Measurements from ENCODE around the gene USP25. TPM values are rescaled to one million over a fixed set of nuclear protein-coding genes. Genes with fewer than 3 reads are reported as not detected.

USP25 gene
- total RNA-seq, 4 donors from 2014 or later = 42.4 to 67.4 (median 49.8) TPM

- 94 to 95% methylated on average over 5 of the region's 5 CpGs for WGBS, 2 donors
- H3K4me3 ChIP-seq (replicated peaks in 1 of 3) = no peak overlapping the region
- no peaks in the 10 kb centered on the region for H3K36me3 ChIP-seq
- H3K9me3 ChIP-seq = no peaks in the 10 kb centered on the region
- no peak overlapping the region for H3K27ac ChIP-seq
- DNase-seq = no peak
- TF ChIP-seq CTCF (IDR thresholded peaks at IDR 0.05) (no peak), POLR2A (IDR thresholded peaks at IDR 0.05) (no peak)
- H3K4me1 ChIP-seq = peaks cover 0 to 6% of the 10 kb centered on the region in 2 donors
- no peaks in the 10 kb centered on the region for H3K27me3 ChIP-seq
- intact Hi-C loops (cut with DNase I) = no loop called here
Observed at GRCh38 chr21:15768045-15768601, 38.3 kb downstream of the USP25 start.

GRCh38 chr21:15768853-15769252, 39.1 kb downstream of the USP25 start:
- Histone ChIP-seq H3K27ac (no peak overlapping the region), H3K9me3 (no peaks in the 10 kb centered on the region), H3K27me3 (no peaks in the 10 kb centered on the region), H3K4me3 (replicated peaks in 1 of 3) (no peak overlapping the region), H3K4me1 (peaks cover 0 to 6% of the 10 kb centered on the region in 2 donors), H3K36me3 (no peaks in the 10 kb centered on the region)
- TF ChIP-seq CTCF (IDR thresholded peaks at IDR 0.05) (no peak), POLR2A (IDR thresholded peaks at IDR 0.05) (no peak)
- 97 to 98% methylated on average over 2 of the region's 2 CpGs for WGBS, 2 donors
- intact Hi-C loops (cut with DNase I) = no loop called here
- DNase-seq = no peak

GRCh38 chr21:15771311-15771710, 41.5 kb downstream of the USP25 start:
- intact Hi-C loops (cut with DNase I) = no loop called here
- Histone ChIP-seq H3K27ac (no peak overlapping the region), H3K4me3 (replicated peaks in 1 of 3) (no peak overlapping the region), H3K9me3 (no peaks in the 10 kb centered on the region), H3K27me3 (no peaks in the 10 kb centered on the region), H3K36me3 (no peaks in the 10 kb centered on the region), H3K4me1 (peaks cover 0 to 6% of the 10 kb centered on the region in 2 donors)
- 95 to 96% methylated on average over 6 of the region's 6 CpGs for WGBS, 2 donors
- TF ChIP-seq CTCF (IDR thresholded peaks at IDR 0.05) = no peak
- TF ChIP-seq POLR2A (IDR thresholded peaks at IDR 0.05) = no peak
- no peak for DNase-seq

GRCh38 chr21:15772654-15773053, 42.9 kb downstream of the USP25 start:
- no peaks in the 10 kb centered on the region for H3K9me3 ChIP-seq
- 97 to 98% methylated on average over 3 of the region's 3 CpGs for WGBS, 2 donors
- intact Hi-C loops (cut with DNase I) = no loop called here
- DNase-seq = no peak
- no peaks in the 10 kb centered on the region for H3K36me3 ChIP-seq
- no peak for TF ChIP-seq POLR2A (IDR thresholded peaks at IDR 0.05)
- no peak for TF ChIP-seq CTCF (IDR thresholded peaks at IDR 0.05)
- H3K4me1 ChIP-seq = no peaks in the 10 kb centered on the region
- H3K27ac ChIP-seq = no peak overlapping the region
- H3K27me3 ChIP-seq = no peaks in the 10 kb centered on the region
- H3K4me3 ChIP-seq (replicated peaks in 1 of 3) = no peak overlapping the region

GRCh38 chr21:15774590-15774989, 44.8 kb downstream of the USP25 start:
- Histone ChIP-seq H3K27ac (no peak overlapping the region), H3K9me3 (no peaks in the 10 kb centered on the region), H3K4me3 (replicated peaks in 1 of 3) (no peak overlapping the region), H3K27me3 (no peaks in the 10 kb centered on the region), H3K36me3 (no peaks in the 10 kb centered on the region), H3K4me1 (no peaks in the 10 kb centered on the region)
- intact Hi-C loops (cut with DNase I) = no loop called here
- TF ChIP-seq POLR2A (IDR thresholded peaks at IDR 0.05) (no peak), CTCF (IDR thresholded peaks at IDR 0.05) (no peak)
- no peak for DNase-seq
- 92 to 93% methylated on average over 3 of the region's 3 CpGs for WGBS, 2 donors
